Skeletal muscle cell (primary cell): ENCODE results near the gene RNLS.
"Not testable (repeated sequence)": the region's sequence is repeated elsewhere in the genome, so short reads cannot be mapped to it uniquely, and the experiment has no call there.

ENCODE experiments used
- DNase-seq: peaks from one replicate; pipeline ENCODE4 v3.0.0-alpha.2; 2010; ENCODE audit warnings: low read depth
- H3K4me3 ChIP-seq: 2 replicates; pipeline ENCODE4 v1.5.1; 2011; ENCODE audit warnings: low read depth, mild to moderate bottlenecking, control low read depth, low read length, moderate library complexity

RNLS gene

GRCh38 chr10:88372881-88373592 is 210.1 kb downstream of the RNLS start:
- H3K4me3 ChIP-seq = no peak overlapping the region
- no peak for DNase-seq

GRCh38 chr10:88372051-88372715 is 210.9 kb downstream of the RNLS start:
- H3K4me3 ChIP-seq = no peak overlapping the region
- DNase-seq = no peak

DNA sequence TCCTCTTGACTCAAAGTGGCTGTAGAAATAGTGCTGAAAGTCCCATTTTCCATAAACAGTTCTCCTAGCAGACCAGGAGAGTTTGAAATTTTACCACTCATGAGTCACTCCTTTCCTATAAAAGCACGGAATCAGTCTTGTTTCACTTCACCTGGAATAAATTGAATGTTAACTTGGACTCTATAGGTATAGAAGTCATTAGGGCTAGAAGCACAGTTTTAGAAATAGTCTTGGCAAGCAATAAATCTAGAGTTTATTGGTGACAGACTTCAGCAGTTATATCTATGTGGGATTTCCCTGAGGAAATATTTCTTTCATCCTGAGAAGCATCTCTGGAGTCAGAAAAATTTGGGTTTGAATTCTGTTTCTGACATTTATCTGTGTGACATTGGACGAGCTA is 212.4 kb downstream of the RNLS start:
- DNase-seq = no peak
- no peak overlapping the region for H3K4me3 ChIP-seq

DNA sequence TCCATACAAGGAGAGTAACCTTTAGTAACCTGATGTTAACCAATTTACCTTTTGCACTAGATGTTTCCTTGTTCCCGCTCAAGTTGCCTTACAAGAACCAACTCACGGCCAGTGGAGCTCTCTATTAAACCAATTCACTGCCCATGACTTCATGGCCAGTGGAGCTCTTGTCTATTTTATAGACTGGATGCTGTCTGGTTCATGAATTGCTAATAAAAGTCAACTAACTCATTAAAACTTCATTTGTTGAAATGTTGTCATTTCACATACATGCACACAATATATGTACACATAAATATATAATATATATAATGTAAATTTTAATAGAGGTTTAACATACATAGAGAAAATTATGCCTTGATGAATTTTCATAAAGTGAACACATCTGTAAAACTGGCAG is 216.3 kb downstream of the RNLS start:
- DNase-seq = no peak
- H3K4me3 ChIP-seq = no peak overlapping the region

- no peak for DNase-seq
- H3K4me3 ChIP-seq = no peak overlapping the region
These were observed 220.9 kb downstream of the RNLS start for GRCh38 chr10:88361995-88362807.

DNA sequence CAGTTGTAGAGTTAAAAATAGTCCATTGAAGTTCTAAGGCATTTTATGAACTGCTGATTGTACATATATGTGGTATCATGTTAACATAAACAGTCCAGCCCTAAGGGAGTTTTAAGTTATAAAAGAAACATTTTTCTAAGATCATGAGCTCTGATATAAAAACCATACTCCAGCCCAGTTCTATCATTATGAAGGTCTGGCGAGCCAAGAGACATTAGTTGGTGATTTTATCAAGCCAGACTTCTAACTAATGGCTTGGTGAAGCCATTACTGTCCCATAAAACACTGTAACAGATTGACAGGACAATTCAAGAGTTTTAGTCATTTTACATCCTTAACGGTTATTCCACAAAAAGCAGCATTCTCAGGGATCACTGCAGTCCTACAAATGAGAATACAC is 221.6 kb downstream of the RNLS start:
- no peak for DNase-seq
- H3K4me3 ChIP-seq = no peak overlapping the region

DNA sequence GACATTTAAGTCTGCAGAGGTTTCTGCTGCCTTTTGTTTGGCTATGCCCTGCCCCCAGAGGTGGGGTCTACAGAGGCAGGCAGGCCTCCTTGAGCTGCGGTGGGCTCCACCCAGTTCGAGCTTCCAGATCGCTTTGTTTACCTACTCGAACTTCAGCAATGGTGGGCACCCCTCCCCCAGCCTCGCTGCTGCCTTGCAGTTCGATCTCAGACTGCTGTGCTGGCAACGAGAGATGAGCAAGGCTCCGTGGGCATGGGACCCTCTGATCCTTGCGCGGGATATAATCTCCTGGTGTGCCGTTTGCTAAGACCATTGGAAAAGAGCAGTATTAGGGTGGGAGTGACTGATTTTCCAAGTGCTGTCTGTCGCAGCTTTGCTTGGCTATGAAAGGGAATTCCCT is 227.4 kb downstream of the RNLS start:
- H3K4me3 ChIP-seq, DNase-seq: not testable (repeated sequence)

DNA sequence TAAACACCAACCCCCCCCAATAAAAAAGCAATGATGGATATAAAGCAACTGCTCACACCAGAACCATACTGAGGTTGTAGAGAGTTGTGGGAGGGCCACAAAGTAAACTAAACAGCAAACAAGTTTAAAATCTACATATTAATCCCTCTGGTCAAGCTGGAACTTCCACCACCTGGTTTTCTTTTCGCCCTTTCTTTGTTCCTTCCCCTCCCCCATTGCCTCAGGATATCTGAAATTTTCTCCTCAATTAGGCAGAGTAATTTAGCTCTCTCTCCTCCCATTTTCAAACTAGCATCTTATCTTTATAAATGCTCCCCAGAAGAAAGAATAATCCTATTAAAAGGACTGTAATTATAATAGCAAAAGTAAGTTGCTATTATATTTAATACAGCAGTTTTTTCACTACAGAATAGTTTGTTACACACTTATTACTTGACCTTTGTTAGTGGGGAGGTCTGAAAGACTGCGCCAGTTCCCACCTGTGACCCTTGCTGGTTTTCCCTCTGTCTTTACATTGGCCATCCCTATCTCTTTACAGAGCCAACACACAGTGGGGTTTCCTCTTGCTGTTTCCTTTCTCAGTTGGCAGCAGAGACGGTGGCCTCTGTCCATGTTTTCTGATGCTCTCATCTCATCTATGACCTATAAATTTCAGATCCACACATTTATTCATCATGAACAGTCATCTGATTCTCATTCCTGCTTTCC is 235.4 kb downstream of the RNLS start:
- DNase-seq = no peak
- no peak overlapping the region for H3K4me3 ChIP-seq

DNA sequence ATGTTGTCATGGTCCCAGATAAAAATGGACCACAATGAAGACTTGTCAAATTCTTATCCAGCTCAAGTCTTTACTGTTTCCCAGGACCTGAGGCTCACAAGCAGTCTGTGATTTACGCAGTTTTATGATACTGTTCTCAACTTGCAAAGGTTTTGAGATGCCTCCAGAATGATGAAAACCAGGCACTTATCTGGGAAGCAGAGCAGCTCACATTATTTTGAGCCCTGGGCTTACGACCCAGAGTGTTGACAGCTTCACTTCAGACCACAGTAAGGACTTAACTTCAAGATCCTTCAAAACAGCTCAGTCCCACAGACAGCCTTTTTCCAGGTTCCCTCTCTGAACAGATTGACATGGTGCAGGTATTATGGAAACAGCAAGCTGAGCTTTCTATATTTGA is 236.1 kb downstream of the RNLS start:
- DNase-seq = no peak
- H3K4me3 ChIP-seq = no peak overlapping the region

DNA sequence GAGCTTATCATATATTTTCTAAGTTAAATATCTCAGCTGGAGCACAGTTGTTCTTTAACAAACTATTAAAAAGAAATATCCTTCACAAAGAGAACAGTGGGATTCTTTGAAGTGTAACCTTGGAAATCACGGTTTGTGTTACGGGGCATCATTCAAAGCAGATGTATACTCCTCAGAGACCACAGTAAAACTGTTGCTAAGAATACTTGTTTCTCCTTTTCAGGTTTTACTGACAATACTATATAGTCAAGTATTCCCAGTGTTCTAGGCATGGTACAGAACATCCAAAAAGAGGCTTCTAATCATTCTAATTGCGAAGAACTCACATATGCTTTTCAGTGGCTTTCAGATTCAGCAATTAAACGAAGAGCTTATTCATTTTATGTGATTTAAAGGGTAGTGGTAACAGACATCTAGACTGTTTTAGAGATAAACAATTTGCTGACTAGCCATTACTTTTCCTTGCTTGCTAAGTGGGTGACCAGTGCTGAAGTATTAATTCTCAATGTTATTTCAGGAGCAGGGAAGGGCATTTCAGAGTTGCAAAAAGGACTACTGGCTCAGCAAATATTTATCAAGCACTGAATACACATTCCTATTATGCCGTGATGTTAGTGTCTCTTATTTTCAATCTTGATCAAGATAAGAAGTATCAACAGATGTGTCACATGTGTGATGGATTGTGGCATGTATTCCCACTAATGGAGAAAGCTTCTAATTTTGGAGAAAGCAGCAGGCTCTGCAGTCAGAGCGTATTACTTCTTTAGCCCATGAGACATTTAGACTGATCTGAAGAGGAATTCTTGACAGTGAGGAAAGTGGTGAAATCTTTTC is 236.8 kb downstream of the RNLS start:
- no peak overlapping the region for H3K4me3 ChIP-seq
- DNase-seq = no peak

DNA sequence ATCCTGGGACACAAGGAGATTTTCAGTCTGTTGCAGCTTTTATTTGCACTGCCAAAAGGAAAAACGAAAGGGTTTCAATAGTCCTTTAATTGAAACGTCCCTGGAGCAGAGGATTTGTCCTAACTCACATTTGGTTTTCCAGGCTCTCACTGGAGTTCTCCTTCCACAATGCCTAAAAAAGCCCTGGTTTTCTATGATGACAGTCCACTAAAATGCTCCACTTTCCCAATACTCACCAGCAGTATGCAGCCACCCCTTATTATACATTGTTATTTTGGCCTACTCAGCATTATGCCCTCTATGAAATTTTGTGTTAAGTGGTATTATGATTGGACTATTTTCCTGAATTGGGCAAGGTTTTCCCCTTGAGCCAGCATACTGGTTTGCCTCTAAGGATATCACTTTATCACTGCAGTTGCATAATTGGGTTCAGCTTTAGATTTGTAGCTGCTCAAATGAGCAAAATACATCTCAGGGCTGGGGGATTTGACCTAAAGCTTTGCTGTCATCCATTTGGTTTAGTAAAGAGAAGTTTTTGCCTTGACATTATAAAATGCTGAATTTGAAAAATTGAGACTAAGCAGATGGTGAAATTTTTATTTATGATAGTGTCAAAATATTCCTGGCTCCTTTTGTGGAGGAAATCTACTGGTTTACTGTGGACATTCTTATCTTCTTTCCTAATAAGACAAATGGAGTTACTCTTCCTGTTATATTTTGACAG is 239.2 kb downstream of the RNLS start:
- no peak for DNase-seq

GRCh38 chr10:88342733-88343310 is 240.3 kb downstream of the RNLS start:
- H3K4me3 ChIP-seq = no peak overlapping the region
- peak; percentile 14 for DNase-seq

More for the DNA sequence above, 239.2 kb downstream of the RNLS start:
- H3K4me3 ChIP-seq = no peak overlapping the region

DNA sequence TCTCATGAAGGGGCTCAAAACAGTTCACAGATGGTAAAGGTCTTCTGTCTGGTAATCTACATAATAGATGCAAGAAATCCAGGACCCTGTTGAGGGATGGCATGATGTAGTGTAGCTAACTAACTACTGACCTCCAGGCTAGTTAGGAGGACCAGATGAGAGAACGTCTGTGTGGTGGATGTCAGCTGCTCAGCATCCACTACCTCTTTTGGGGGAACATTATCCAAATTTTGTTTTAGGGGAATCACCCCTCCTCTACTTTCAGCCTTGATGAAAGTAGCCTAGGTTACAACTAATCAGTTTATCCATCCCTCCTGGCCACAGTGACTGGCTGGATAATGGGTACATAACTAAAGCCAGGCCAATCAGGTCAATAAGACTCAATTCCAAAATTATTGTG is 246.0 kb downstream of the RNLS start:
- no peak overlapping the region for H3K4me3 ChIP-seq
- no peak for DNase-seq

DNA sequence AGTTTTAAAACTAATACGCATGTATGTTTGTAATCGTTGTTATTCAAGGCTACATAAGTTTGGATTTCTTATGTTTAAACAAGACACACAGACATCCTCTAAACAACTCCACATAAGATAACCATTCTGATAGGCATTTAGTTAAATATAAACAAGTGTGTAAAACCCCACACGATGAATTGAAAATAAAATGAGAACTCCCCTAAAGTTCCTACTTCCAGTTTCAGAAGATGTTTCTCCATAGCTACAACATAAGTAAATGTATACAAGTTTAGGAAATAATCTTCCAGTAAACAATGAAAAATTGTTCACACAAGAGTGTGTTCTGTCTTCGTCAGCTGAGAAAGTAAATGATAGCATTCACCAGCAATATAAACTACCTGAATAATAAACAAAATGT is 246.8 kb downstream of the RNLS start:
- H3K4me3 ChIP-seq = no peak overlapping the region
- no peak for DNase-seq

- DNase-seq = no peak
- H3K4me3 ChIP-seq = no peak overlapping the region
These were observed 249.9 kb downstream of the RNLS start for GRCh38 chr10:88333248-88333630.

GRCh38 chr10:88332503-88333247 is 250.4 kb downstream of the RNLS start:
- no peak overlapping the region for H3K4me3 ChIP-seq
- DNase-seq = no peak

- DNase-seq = no peak
- no peak overlapping the region for H3K4me3 ChIP-seq
These were observed 252.9 kb downstream of the RNLS start for GRCh38 chr10:88330174-88330573.
